Stimulated activated CD4-positive, alpha-beta T cell treated with anti-CD3 and anti-CD28 coated beads, TNF-alpha, amount 100 ng/mL, for 4 hours (primary cell): Measurements from ENCODE around the gene GABARAPL1.
A peak's percentile ranks its signal among the peaks of the same experiment; 100 is the strongest.
"Not testable (repeated sequence)": the region's sequence is repeated elsewhere in the genome, so short reads cannot be mapped to it uniquely, and the experiment has no call there.

Experiments
- DNase-seq, 3 experiments: peaks; one replicate each; pipeline ENCODE4 v3.0.0-alpha.2; 2020; ENCODE audit warnings: low read depth in 3 of 3

GABARAPL1 gene

DNA sequence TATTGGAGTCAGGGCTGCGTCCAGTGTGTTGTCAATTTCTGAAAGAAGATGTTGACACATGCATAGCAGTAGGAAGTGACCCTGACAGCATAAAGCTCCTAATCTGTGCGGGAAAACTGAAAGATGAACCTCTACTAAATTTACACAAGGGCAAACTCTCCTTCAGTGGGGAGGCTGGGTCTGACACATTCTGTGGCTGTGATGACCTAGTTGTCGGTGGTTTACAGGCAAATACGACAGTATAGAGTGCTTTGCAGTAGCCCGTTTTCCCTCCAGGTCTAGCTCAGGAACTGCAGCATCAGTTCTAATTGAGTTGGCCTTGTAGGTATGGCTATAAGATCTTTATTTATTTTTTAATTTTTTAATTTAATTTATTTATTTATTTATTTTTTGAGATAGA is 14.8 kb upstream of the GABARAPL1 start:
- no peak for DNase-seq

DNA sequence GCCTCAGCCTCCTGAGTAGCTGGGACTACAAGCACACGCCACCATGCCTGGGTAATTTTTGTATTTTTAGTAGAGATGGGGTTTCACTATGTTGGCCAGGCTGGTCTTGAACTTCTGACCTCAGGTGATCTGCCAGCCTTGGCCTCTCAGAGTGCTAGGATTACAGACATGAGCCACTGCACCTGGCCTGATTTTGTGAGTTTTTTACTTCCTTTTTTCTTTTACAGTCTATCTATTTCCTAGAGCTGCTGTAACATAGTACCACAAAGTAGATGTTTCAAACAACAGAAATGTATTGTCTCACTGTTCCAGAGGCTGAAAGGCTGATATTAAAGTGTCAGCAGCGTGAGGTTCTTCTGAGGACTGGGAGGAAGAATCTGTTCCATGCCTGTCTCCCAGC is 8.2 kb upstream of the GABARAPL1 start:
- DNase-seq = not testable (repeated sequence)

DNA sequence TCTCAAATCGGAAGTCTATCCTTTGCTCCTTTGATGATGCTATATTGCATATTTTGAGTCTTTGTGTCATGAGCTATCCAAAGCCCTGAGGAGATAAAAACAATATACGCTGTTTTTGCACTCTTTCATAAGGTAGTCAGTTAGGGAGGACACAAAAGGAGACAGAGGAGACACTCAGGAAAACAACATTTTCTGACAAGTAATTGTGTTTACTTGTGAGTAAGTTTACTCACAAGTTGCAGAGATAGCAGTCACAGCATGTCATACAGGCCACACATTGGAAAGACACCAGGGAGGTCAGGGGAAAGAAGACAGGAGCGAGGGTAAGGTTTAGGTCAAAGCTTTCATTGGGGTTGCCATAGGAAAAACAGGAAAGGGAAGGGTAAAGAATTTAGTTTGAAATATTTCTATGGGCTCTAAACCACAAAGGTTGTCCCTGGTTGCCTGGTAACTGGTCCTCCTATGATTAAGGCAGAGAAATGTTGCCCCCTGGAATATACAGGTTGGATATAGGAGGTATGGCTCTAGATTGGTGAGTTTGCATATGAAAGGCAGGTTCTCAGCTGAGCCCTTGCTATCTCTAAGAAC is 7.4 kb upstream of the GABARAPL1 start:
- DNase-seq = no peak

DNA sequence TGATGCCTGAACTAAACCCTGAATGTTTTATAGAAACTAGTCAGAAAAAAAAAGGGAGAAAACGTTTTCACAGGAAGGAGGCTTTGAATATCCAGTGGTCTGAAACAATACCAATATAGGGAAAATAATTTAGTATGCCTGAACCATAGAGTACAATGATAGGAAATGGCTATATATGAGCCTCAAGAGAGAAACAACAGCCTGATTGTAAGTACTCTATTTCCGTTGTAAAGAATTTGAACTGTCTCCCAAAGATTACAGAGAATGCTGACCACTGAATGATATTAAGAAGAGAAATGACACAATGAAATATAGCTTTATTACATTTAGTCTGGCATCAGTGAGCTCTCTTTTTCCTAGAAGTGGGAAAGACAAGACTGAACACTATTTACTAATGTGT is 5.5 kb upstream of the GABARAPL1 start:
- no peak for DNase-seq

DNA sequence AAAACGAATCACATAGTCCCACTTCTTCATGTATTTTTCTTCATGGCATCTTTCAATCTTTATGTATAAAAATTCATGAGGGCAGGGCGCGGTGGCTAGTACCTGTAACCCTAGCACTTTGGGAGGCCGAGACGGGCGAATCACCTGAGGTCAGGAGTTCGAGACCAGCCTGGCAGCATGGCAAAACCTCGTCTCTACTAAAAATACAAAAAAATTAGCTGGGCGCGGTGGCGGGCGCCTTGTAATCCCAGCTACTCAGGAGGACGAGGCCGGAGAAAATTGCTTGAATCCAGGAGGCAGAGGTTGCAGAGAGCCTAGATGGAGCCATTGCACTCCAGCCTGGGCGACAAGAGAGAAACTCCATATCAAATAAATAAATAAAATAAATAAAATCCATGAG is 2.5 kb upstream of the GABARAPL1 start:
- DNase-seq = no peak

DNA sequence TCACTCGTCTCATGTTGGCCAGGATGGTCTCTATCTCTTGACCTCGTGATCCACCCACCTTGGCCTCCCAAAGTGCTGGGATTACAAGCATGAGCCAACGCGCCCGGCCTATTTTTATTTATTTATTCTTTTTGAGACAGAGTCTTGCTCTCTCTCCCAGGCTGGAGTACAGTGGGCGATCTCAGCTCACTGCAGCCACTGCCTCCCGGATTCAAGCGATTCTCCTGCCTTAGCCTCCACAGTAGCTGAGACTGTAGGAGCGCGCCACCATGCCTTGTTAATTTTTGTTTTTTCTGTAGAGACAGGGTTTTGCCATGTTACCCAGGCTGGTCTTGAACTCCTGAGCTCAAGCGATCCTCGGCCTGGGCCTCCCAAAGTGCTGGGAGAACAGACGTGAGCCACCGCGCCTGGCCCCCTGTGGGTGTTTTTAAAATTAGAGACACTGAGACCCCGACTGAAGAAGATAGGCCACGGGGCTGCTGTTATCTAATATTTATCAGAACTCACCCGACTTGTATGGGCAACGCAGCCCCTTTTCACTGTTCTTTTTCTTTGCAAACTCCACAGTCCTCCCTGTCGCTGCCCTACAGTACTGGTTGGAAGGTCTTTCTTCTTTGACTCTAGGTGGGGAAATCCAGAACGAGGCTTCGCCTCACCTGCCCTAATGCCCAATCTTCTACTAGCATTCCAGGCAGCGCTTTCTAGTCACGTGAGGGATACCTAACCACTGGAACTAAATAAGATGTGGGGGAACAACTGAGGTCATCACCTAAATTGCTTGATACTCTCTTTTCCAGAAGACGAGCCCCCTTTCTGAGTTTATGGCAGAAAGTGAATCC is 1.4 kb upstream of the GABARAPL1 start:
- no peak for DNase-seq

DNA sequence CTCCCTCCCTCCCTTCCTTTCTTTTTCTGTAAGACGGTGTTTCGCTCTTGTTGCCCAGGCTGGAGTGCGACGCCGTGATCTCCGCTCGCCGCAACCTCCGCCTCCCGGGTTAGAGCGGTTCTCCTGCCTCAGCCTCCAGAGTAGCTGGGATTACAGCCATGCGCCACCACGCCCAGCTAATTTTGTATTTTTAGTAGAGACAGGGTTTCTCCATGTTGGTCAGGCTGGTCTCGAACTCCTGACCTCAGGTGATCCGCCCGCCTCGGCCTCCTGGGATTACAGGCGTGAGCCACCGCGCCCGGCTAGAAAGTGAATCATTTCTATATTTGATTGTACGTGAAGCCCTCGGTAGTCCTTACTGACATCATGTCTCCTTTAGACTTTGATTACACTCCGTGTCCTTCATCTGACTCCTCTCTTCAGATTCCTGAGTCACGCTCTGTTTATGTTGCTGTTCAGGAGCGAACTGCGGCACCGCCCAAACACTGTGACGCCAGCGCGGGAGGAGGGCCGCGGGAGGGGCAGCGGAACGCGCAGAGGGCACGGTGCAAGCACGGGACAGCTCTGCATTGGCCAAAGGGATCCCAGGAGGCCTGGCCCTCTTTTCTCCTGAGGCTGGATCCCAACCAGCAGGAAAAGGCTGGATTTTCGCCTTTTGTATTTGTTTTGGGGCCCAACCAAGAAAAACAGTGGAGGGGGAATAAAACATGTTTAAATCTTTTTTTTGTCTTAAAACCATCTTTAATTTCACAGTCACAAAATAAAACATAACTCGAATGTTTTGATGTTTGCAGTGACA is 538 bp upstream of the GABARAPL1 start:
- DNase-seq = peak; percentile 64 to 72 (median 67)

DNA sequence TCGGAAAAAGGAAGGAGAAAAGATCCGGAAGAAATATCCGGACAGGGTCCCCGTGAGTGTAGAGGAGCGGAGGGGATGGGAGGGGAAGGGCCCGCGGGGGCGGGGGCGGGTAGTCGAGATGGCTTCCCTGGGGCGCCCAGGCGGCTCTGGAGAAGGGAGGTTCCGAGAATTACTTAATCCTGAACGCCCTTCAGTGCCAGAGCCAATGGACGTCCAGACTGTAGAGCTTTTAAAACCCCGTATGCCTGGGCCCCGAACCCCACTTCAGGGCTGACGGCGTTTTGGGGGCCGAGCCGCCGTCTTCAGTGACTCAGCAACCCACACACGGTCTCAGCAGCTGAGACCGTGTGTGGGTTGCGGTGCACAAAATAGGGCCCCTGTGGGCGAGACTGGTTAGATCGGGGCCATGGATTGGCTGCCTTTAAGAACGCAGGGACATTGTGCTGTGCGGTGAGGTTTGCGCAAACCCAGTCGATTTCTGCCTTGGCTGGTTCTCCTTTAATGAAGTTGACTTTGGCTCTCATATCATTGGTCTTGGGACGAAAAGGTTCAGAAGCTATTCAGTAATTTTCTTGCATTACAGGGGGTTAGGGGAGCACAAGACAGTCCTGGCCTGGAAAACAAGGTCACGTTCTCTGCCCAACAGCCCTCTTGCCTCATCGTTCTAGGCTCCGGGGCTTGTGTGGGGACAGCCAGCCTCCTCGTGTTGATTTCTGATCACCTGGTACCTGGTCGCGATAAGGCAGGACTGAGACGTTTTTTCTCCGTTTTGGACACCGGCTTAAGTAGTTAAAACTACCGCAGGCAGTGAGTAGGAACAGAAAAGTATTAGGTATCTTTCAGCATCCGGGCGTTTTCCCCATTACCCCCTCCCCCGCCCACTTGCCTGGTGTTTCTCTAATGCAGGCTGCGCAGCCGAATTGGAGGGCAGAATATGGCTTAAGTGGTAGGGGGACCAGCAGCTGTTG is 775 bp downstream of the GABARAPL1 start:
- peak; percentile 35 to 66 (median 62) for DNase-seq

DNA sequence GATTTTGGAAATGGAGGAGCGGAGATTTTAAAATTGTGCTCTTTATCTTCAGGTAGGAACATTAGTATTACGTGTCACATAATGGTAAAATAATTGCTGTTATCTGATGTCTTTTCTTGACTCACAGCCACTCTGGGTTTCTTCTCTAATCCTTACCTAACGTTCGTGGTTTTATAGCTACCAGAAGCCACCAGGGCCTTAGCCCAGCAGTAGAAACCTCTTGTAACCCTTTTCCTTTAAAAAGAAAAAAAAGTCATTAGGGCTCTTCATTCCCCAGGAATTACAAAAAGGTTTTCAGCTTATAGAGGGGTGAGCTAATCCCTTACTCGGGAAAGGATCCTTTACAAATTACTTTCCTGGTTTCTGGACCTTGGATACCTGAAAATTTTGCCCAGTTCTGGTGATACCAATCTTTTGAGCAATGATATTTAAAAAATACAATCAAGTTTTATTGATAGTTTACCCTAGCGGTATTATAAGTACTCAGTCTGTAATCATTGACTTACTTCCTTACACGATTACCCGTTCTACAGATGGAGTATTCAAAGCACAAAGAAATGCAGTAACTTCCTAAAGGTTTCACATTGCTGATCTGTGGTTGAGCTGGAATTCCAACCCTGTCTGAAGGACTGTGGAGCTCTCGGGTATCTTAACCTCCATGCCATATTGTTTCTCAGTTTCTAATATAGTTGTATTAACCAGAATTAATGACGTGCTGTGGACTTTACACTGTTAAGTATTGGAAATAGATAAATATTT is 1.6 kb downstream of the GABARAPL1 start:
- DNase-seq = no peak

DNA sequence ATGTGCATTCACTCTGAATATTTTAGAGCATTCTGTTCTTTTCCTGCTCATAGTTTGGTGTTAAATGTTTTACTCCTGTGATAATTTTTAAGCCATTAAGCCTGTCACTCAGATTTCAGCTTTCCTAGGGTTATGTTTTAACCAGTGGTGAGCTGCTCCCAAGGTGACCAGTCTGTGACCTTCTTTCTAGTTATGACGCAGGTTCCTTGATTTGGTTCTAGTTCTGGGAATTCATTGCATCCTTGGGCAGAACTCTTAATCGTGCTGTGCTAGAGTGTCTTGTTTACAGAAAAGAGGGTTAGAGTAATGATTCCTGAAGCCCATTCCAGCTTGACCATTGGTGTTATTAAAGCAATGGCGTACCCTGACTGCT is 2.2 kb downstream of the GABARAPL1 start:
- DNase-seq = no peak

DNA sequence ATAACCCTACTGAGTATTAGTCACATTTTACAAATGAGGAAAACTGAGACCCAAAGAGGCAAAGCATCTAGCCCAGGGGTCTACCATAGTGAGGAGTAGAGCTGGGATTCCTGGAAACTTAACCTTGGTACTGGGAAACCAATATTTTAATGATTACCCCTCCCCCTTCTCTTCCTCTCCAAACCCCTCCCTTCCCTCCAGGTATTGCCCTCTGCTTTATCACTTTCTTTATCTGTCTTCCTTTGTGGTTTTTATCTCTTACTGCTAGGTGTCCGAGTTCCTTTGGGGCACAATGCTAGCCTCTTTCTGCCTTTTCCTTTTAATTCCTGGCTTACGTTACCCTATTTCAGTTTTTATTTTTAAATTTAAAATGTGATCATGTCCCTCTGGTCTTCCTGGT is 2.8 kb downstream of the GABARAPL1 start:
- no peak for DNase-seq

DNA sequence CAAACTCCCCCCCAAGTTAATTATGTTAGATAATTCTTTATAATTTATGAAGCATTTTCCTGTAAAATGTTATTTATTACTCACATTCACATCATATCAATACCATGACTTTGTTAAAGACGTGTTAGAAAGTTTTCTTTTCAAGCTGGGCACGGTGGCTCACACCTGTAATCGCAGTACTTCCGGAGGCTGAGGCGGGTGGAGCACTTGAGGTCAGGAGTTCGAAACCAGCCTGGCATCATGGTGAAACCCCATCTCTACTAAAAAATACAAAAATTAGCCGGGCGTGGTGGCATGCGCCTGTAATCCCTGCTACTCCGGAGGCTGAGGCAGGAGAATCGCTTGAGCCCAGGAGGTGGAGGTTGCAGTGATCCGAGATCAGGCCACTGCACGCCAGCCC is 3.3 kb downstream of the GABARAPL1 start:
- not testable (repeated sequence) for DNase-seq

DNA sequence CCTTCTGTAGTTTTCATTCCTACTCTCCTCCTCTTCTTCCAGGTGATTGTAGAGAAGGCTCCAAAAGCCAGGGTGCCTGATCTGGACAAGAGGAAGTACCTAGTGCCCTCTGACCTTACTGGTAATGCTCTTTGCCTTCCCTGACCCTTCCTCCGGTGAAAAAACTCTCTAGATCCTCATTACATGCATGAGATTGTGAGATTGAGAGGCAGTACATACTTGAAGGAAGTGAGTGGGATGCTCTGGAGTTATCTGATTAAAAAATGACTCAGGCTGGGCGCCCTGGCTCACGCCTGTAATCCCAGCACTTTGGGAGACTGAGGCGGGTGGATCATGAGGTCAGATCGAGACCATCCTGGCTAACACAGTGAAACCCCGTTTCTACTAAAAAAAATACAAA is 5.3 kb downstream of the GABARAPL1 start:
- no peak for DNase-seq

DNA sequence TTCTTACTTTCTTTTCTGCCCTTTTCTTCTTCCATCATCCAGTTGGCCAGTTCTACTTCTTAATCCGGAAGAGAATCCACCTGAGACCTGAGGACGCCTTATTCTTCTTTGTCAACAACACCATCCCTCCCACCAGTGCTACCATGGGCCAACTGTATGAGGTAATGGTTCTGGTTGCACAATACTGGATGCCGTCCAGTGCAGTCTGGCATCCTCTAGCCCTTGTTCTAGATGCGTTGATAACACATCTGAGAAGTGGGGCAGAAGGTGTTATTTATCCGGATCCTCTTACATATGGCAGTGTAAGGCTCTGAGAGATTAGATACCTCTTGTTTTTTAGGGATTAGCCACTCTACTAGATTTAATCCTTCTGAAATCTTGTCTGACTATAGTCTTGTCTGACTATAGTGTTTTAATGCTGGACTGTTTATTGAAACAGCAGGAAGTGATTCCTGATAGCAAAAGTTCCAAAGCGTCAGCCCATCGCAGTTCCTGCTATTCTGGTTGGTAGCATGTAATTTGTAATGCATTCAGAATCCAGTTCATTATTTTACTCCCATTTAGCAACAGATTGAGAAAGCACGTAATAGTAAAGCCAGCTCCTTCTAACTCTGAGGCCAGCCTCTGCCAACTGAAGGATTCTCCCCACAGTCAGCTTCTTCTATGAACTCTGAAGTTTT is 7.9 kb downstream of the GABARAPL1 start:
- no peak for DNase-seq

DNA sequence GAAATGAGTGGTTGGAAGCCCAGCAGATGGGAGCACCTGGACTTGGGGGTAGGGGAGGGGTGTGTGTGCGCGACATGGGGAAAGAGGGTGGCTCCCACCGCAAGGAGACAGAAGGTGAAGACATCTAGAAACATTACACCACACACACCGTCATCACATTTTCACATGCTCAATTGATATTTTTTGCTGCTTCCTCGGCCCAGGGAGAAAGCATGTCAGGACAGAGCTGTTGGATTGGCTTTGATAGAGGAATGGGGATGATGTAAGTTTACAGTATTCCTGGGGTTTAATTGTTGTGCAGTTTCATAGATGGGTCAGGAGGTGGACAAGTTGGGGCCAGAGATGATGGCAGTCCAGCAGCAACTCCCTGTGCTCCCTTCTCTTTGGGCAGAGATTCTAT is 9.2 kb downstream of the GABARAPL1 start:
- no peak for DNase-seq

DNA sequence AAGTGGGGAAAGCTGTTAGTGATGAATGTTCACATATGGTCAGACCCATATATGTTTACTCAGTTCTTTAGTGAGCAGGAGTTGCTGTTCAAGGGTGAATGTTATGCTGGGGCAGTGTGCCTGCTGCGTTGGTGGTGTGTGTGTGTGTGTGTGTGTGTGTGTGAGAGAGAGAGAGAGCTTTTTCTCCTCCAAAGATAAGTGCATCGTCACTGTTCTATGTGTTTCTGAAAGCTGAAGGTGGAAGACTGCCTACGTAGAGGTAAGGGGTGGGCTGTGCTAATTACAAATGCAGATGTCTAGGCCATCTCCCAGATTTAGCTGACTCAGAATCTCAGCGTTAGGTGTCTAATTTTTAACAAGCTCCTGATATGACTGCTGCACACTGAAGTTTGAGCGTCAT is 10.5 kb downstream of the GABARAPL1 start:
- DNase-seq = no peak

DNA sequence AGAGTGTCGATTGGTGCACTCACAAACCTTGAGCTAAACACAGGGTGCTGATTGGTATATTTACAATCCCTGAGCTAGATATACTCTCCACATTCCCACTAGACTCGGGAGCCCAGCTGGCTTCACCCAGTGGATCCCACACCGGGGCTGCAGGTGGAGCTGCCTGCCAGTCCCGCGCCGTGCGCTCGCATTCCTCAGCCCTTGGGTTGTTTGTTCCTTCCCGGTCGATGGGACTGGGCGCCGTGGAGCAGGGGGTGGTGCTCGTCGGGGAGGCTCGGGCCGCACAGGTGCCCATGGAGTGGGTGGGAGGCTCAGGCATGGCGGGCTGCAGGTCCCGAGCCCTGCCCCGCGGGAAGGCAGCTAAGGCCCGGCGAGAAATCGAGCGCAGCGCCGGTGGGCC is 12.7 kb downstream of the GABARAPL1 start:
- DNase-seq = not testable (repeated sequence)

DNA sequence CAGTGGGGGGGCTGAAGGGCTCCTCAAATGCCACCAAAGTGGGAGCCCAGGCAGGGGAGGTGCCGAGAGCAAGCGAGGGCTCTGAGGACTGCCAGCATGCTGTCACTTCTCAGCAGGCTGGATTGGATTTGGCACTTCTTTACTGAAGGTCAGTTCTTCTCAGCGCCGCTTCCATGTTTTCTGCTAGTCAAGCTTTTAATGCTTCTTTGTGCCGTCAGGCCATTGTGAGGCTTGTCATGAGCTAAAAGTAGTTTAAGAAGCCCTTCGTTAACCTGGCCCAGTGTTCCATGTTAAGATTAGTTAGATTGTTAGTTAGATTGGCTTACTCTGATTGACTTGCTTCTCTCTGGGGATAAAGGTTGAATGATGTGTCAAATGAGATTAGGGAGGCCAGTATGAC is 13.4 kb downstream of the GABARAPL1 start:
- no peak for DNase-seq

DNA sequence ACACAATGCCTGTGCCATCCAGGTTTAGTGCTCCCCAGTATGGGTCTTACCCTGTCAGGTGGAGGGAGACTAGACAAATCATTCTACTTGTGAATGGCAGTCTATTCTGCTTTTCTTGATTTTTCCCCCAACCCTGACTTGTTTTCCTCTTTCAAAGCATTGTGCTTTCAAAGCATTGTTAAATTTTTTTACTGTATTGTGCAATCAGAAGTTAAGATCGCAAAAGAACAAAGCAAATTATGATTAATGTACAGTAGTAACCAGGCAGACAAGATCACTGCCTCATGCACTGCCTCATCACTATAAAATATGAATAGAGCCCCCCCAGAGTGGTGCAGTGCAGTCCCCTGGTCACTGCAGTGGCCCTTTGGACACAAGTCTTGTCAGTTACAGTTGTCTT is 14.1 kb downstream of the GABARAPL1 start:
- no peak for DNase-seq

DNA sequence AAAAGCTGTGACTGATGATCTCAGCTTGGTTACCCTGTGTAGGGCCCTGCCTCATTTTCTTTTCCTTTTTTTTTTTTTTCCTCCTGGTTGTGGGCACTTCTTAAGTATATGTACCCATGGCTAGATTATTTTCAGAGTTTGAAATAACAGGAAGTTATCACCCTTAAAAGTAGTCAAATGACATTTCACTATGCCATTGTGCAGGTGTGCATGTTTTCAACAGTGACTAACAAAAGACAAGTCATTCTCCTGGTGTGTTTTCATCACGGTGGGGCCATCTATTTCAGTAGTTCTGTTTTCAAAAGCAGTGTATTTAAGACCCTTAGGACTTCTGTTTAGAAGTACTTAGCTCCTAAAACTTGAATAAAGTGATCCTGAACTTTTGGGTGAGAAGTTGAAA is 15.0 kb downstream of the GABARAPL1 start:
- DNase-seq = no peak
